GM03348 (cell line): ENCODE data around the gene FGF14.

Experiments used
- DNase-seq: peaks from one replicate; pipeline ENCODE4 v3.0.0; 2012; ENCODE audit warnings: low spot score

The FGF14 gene

GRCh38 chr13:102367836-102368235 is 34.0 kb downstream of the FGF14 start:
- DNase-seq: no peak

- DNase-seq: no peak
Observed at GRCh38 chr13:102361113-102361512, 40.7 kb downstream of the FGF14 start.

- no peak for DNase-seq
Observed at GRCh38 chr13:102359264-102359663, 42.6 kb downstream of the FGF14 start.

- no peak for DNase-seq
Observed at GRCh38 chr13:102355251-102355650, 46.6 kb downstream of the FGF14 start.

DNA sequence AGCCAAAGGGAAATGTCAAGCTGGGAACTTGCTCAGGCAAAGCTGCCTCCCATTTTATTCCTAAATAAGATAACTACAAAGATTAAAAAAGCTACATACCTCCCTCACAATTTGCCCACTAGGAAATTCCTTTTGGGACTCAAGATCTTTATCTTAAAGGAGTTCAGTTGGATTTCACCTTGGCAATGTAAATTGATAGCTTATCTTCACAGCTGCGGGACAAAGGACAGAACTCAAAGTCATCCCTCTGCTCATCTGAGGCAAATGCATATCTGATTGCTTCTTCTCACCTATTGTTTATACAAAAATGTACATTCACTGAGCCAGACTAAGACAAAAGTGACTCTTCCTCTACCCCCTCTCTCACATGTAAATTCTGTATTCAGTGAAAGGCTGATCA is 47.8 kb downstream of the FGF14 start:
- no peak for DNase-seq

DNA sequence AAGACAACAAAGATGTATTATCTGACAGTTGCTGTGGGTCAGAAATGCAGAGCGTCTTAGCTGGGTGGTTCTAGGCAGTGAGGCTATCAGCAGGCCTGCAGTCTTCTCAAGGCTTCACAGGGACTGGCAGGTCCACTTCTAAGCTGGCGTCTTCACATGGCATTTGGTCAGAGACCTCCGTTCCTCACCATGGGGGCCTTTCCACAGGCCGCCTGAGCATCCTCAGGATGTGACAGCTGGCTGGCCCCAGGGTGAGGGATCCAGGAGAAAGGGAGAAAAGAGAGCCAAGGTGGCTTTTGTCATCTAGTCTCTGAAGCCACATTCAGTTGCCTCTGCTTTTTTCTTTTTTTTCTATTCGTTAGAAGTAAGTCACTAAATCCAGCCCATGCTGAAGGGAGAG is 50.3 kb downstream of the FGF14 start:
- no peak for DNase-seq

DNA sequence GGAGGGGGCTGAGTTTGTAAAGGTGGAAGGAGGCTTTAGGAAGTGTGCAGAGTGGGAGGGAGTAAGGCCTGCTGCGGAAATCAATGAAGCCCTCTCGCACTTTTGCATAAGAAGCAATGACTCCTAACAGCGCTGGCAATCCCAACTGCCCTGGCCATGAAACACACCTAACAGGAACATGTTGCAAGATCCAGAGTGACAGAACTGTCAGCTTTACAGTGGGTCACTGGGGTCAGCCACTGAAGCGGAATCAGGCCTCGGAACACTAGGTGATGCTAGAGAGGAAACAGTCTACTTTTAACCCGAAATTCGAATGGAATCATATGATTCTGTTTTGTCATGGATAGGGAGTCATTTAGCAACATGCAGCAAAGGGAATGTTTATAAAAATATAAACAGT is 54.4 kb downstream of the FGF14 start:
- DNase-seq: no peak

DNA sequence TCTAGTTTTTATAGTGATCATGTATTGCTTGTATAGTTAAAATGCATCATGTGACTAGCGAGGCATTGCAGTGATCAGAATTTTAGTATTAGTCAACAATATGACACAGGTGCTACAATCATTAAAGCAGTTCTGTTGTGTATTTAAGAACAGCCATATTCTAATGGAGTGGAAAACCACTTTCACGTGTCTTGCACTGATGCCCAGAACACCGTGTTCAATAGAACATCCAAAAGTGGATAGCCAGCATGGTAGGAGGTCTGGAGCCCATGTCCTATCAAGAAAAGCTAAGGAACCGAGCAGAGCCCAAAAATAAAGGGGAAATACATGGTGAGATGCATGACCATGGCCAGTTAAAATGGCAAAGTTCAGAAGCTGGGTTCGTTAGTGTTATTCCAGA is 55.1 kb downstream of the FGF14 start:
- DNase-seq: no peak

- DNase-seq: no peak
Observed at GRCh38 chr13:102344410-102344809, 57.4 kb downstream of the FGF14 start.

DNA sequence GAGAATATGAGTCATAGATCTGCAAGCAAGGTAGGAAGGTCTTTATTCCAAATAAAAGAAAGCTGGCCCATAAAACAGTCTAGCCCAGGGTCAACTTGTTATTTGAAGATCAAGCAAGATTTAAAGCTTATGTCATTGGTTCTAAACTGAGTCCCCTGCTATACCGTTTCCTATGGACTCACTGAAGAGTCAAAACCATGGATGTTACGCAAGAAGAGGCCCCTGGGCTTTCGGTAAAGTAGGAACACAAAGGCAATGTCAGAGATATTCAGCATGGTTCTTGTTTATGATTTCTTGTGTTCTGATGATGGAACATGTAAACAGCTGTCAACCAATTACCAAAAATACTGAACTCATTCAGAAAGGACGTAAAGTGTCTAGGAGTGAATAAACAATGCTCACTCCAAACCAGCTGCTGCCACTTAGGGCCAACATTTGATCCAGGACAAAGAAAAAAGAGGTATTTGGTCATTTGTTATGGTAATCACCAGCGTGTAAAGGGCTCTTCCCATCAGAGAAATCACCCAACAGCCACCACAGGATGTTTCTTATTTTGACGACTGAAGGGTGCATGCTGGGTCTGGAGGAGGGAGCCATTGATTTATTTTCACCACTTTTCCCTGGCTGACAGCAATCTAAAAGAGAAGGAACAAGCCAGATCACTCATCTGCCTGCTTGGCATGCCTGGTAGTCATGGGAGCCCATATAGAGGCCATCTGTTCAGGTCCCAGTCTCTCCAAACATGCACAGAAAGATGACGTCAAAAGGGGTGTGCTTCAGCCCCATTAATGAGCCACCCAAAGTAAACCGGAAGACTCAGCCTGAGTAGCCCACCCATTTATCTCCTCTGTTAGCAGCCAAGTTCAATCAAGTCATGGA is 68.3 kb downstream of the FGF14 start:
- no peak for DNase-seq

GRCh38 chr13:102328909-102329308 is 72.9 kb downstream of the FGF14 start:
- no peak for DNase-seq

GRCh38 chr13:102327119-102327617 is 74.7 kb downstream of the FGF14 start:
- DNase-seq: no peak

GRCh38 chr13:102326381-102327118 is 75.3 kb downstream of the FGF14 start:
- DNase-seq: no peak

DNA sequence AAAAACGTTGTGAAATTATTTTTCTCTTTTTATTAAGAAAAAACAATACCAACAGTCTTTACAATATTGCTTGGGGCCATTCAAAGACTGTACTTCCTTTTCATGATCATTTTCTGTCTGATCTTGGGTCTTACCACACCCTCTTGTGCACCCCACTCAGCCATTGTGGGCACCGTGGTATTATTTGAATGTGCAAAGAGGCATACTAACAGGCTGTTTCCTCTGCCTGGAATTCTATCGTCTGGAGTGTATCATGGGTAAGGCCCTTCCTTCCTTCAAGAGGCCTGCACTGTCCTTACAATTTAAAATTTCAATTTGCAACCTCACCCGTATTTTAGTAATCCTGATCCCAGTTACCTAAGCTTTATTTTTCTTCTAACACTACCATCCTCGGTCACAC is 76.5 kb downstream of the FGF14 start:
- DNase-seq: no peak

DNA sequence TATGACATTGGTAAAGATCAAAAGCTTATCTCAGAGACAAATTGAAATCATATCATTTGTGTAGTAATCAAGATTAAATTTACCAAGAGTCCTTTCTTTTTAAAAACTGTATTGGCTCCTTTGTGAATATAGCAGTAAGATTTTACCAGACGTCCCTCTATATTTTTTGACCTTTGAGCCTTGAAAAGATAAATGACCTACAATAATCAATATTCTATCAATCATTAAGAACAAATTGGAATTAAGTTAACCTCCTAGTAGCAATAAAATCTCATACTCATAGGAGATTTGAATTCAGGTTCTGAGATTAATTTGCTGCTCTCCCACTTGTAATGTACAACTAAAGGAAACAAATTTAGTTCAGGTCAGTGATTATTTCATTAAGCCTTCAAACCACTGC is 78.3 kb downstream of the FGF14 start:
- DNase-seq: no peak

DNA sequence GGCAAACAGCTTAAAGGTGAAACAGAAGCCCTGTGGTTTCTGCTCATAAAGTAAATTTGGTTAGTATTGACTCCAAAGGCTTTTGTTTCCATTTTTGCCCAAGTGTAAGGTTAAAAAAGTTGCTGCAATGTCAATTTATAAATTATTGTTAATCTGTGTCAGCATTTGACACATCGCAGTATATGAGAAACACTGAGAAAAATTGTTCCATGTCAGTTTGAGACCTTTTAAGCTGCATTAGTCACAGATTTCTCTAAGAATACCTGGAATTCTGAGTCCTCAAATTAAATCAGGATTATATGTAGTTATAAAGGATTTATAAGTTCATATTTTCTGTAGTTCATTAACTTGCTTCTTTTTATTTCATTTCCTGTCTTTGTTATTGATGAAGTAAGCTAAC is 78.8 kb downstream of the FGF14 start:
- DNase-seq: no peak

DNA sequence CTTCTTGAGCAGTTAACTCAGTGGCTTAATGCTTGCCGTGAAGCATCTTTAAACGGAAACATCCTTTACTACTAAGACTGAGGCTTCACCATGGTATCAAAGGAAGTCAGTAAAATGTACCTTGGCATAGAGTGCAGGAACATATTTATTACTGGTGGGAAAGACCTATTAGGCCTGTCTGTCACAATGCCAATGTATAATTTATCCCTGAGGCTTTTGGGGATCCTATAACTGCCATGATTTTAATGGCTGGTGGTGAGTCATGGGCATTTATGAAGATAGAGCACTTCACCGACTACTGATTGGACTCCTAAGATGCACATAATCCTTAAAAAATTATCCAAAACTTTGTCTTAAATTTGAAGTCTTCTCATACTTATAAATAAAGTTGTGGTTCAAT is 79.6 kb downstream of the FGF14 start:
- DNase-seq: no peak

GRCh38 chr13:102318233-102318632 is 83.6 kb downstream of the FGF14 start:
- DNase-seq: no peak

DNA sequence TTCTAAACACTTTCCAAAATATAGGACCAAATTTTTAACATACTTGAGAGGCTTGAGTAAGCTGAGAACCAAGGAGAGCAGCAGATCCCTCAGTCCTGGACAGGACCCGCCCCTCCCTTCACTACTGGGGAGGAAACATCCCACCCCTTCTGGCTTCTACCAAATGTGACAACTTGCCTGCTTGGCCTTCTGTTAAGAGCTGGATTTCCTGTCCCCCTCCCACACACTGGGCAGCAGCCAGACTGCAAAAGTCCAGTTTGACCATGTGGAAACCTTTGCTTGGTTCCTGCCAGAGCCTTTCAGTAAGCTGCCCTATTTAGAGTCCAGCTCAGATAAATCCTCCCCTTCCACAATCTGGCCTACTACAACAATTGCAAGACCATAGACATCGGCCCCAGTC is 84.3 kb downstream of the FGF14 start:
- DNase-seq: peak; percentile 1

DNA sequence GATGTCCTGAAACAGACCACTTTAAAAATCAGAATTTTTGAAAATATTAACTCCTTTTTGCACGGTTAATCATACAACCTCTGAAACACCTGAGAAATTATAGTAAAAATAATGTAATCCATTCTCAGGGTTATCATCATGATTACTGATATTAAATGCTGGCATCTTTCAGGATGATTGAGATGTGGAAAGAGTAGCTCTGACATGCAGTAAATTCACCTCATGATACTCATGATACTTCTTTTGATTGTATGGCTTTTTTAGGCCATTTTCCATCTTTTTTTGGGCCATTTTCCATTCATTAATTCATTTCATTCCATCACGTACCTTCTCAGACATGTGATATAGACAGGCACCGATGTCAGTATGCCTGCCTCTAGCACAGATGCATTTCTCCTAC is 85.1 kb downstream of the FGF14 start:
- no peak for DNase-seq

- no peak for DNase-seq
Observed at GRCh38 chr13:102312841-102313240, 89.0 kb downstream of the FGF14 start.

- no peak for DNase-seq
Observed at GRCh38 chr13:102311901-102312300, 89.9 kb downstream of the FGF14 start.

GRCh38 chr13:102311419-102311796 is 90.4 kb downstream of the FGF14 start:
- DNase-seq: no peak
